Spleen (tissue), 7 donors: ENCODE data around the gene COL1A1.

ENCODE experiments used
- POLR2A ChIP-seq, 3 donors: fragments of 450-650 bp; IDR thresholded peaks; one replicate each; pipeline ENCODE4 v1.5.1; 2017; ENCODE audit warnings: antibody characterized with exemption in 3 of 3, mild to moderate bottlenecking in 1 of 3
- POLR2AphosphoS5 ChIP-seq, 3 donors: sonication (generic); formaldehyde crosslinking; IDR thresholded peaks; one replicate each; pipeline ENCODE4 v1.5.1; 2017; ENCODE audit warnings: antibody characterized with exemption in 3 of 3
- TF ChIP-seq, protein P1 (sequence below), 11 experiments: fragments of 200-600 bp in 7 of 11; fragments of 450-650 bp in 4 of 11; sonication (generic) in 4 of 11; IDR thresholded peaks in 8 of 11; conservative IDR thresholded peaks in 3 of 11; 1 replicate in 7 of 11; 2 replicates in 4 of 11; pipeline versions ENCODE4 v1.4.0 to v1.8.0; 2016 to 2021; ENCODE audit warnings: antibody characterized with exemption in 11 of 11, inconsistent platforms in 4 of 11, mild to moderate bottlenecking in 1 of 11
- donor health status: DM: no; HTN: no; CAD: no; lungs with moderate emphysema.
- donor health status: DM: no; HTN: no; CAD: no.
- donor health status: DM: no; HTN: no; CAD: no.

- TF ChIP-seq POLR2A (IDR thresholded peaks at IDR 0.05), result no peak
- TF ChIP-seq, protein P1, sequence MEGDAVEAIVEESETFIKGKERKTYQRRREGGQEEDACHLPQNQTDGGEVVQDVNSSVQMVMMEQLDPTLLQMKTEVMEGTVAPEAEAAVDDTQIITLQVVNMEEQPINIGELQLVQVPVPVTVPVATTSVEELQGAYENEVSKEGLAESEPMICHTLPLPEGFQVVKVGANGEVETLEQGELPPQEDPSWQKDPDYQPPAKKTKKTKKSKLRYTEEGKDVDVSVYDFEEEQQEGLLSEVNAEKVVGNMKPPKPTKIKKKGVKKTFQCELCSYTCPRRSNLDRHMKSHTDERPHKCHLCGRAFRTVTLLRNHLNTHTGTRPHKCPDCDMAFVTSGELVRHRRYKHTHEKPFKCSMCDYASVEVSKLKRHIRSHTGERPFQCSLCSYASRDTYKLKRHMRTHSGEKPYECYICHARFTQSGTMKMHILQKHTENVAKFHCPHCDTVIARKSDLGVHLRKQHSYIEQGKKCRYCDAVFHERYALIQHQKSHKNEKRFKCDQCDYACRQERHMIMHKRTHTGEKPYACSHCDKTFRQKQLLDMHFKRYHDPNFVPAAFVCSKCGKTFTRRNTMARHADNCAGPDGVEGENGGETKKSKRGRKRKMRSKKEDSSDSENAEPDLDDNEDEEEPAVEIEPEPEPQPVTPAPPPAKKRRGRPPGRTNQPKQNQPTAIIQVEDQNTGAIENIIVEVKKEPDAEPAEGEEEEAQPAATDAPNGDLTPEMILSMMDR (IDR thresholded peaks at IDR 0.05 in 8 of 11, conservative IDR thresholded peaks at IDR 0.05 in 3 of 11), result no peak
- TF ChIP-seq POLR2AphosphoS5 (IDR thresholded peaks at IDR 0.05), result no peak
These were observed 14.1 kb downstream of the COL1A1 start for GRCh38 chr17:50187394-50187725.
